Skin epidermis (tissue), 12 donors: ENCODE results near the gene ENOSF1.
"Not testable (repeated sequence)": the region's sequence is repeated elsewhere in the genome, so short reads cannot be mapped to it uniquely, and the experiment has no call there.

Experiments used
- H3K27ac ChIP-seq, 21 experiments: fragments of 200-600 bp; sonication (generic) in 11 of 21; one replicate each; pipeline ENCODE4 v1.5.0; 2020; ENCODE audit warnings: mild to moderate bottlenecking in 3 of 21, inconsistent platforms in 2 of 21, moderate library complexity in 2 of 21
- H3K4me3 ChIP-seq, 7 experiments: fragments of 200-600 bp; sonication (generic) in 2 of 7; one replicate each; pipeline ENCODE4 v1.5.0; 2020; ENCODE audit warnings: inconsistent platforms in 2 of 7, mild to moderate bottlenecking in 2 of 7, moderate library complexity in 1 of 7

ENOSF1 gene

GRCh38 chr18:710418-711300, 1.8 kb downstream of the ENOSF1 start:
- Histone ChIP-seq H3K4me3 (peak overlapping the region in 3 of 7 experiments; percentile 60 to 77 (median 65)), H3K27ac (peak overlapping the region in 10 of 21 experiments; percentile 71 to 90 (median 86))

- no peak overlapping the region for H3K4me3 ChIP-seq
Measured at GRCh38 chr18:709771-710170, 2.7 kb downstream of the ENOSF1 start.

GRCh38 chr18:708096-708495, 4.3 kb downstream of the ENOSF1 start:
- Histone ChIP-seq H3K27ac (no peak overlapping the region), H3K4me3 (no peak overlapping the region)

More at GRCh38 chr18:709771-710170, 2.7 kb downstream of the ENOSF1 start:
- H3K27ac ChIP-seq = peak overlapping the region in 1 of 21 experiments; percentile 3

GRCh38 chr18:706405-706804, 6.0 kb downstream of the ENOSF1 start:
- Histone ChIP-seq H3K4me3 (no peak overlapping the region), H3K27ac (no peak overlapping the region)

GRCh38 chr18:703213-703967, 9.0 kb downstream of the ENOSF1 start:
- H3K27ac ChIP-seq = peak overlapping the region in 10 of 21 experiments; percentile 3 to 62 (median 25)
- no peak overlapping the region for H3K4me3 ChIP-seq

- Histone ChIP-seq H3K27ac (no peak overlapping the region), H3K4me3 (no peak overlapping the region)
Measured at GRCh38 chr18:697800-698199, 14.6 kb downstream of the ENOSF1 start.

GRCh38 chr18:697012-697411, 15.4 kb downstream of the ENOSF1 start:
- Histone ChIP-seq H3K4me3 (no peak overlapping the region), H3K27ac (no peak overlapping the region)

GRCh38 chr18:693466-694187, 18.8 kb downstream of the ENOSF1 start:
- no peak overlapping the region for H3K4me3 ChIP-seq
- no peak overlapping the region for H3K27ac ChIP-seq

GRCh38 chr18:692824-693223, 19.6 kb downstream of the ENOSF1 start:
- no peak overlapping the region for H3K27ac ChIP-seq
- no peak overlapping the region for H3K4me3 ChIP-seq

GRCh38 chr18:688323-688722, 24.1 kb downstream of the ENOSF1 start:
- Histone ChIP-seq H3K4me3 (no peak overlapping the region), H3K27ac (no peak overlapping the region)

GRCh38 chr18:686339-687111, 25.9 kb downstream of the ENOSF1 start:
- Histone ChIP-seq H3K4me3 (no peak overlapping the region), H3K27ac (no peak overlapping the region)

GRCh38 chr18:685438-685837, 27.0 kb downstream of the ENOSF1 start:
- no peak overlapping the region for H3K27ac ChIP-seq

GRCh38 chr18:683531-683930, 28.9 kb downstream of the ENOSF1 start:
- no peak overlapping the region for H3K4me3 ChIP-seq
- H3K27ac ChIP-seq = no peak overlapping the region

More at GRCh38 chr18:685438-685837, 27.0 kb downstream of the ENOSF1 start:
- no peak overlapping the region for H3K4me3 ChIP-seq

- H3K27ac ChIP-seq = no peak overlapping the region
Measured at GRCh38 chr18:682833-683232, 29.6 kb downstream of the ENOSF1 start.

GRCh38 chr18:682416-682815, 30.0 kb downstream of the ENOSF1 start:
- not testable (repeated sequence) for H3K27ac ChIP-seq, H3K4me3 ChIP-seq

More at GRCh38 chr18:682833-683232, 29.6 kb downstream of the ENOSF1 start:
- H3K4me3 ChIP-seq = no peak overlapping the region

GRCh38 chr18:681985-682384, 30.4 kb downstream of the ENOSF1 start:
- Histone ChIP-seq H3K27ac (peak overlapping the region in 1 of 21 experiments; percentile 29), H3K4me3 (no peak overlapping the region)

GRCh38 chr18:680392-680791, 32.0 kb downstream of the ENOSF1 start:
- no peak overlapping the region for H3K4me3 ChIP-seq
- H3K27ac ChIP-seq = no peak overlapping the region

- Histone ChIP-seq H3K27ac (no peak overlapping the region), H3K4me3 (no peak overlapping the region)
Measured at GRCh38 chr18:679516-679915, 32.9 kb downstream of the ENOSF1 start.

- Histone ChIP-seq H3K27ac (no peak overlapping the region), H3K4me3 (no peak overlapping the region)
Measured at GRCh38 chr18:678482-679182, 33.8 kb downstream of the ENOSF1 start.
